GM23248 (cell line): ENCODE measurements around the gene TBK1.

Experiments
- EZH2 ChIP-seq: fragments of 200-600 bp; sonication (generic); IDR thresholded peaks from 2 replicates; pipeline ENCODE4 v1.6.1; 2018; ENCODE audit warnings: antibody characterized with exemption, mild to moderate bottlenecking; ENCODE audit not compliant: insufficient read depth, poor library complexity, severe bottlenecking
- EZH2phosphoT487 ChIP-seq: fragments of 200-600 bp; sonication (generic); IDR thresholded peaks from 2 replicates; pipeline ENCODE4 v1.6.1; 2018; ENCODE audit warnings: antibody characterized with exemption, moderate library complexity, mild to moderate bottlenecking, low read depth; ENCODE audit not compliant: insufficient read depth

GRCh38 chr12:64522316-64522715 lies 70.4 kb downstream of the TBK1 start:
- no peak for TF ChIP-seq EZH2
- no peak for TF ChIP-seq EZH2phosphoT487
